ENCODE measurements around the gene TMEM271.
A peak's percentile ranks its signal among the peaks of the same experiment; 100 is the strongest.
"Not testable (repeated sequence)": the region's sequence is repeated elsewhere in the genome, so short reads cannot be mapped to it uniquely, and the experiment has no call there.

The TMEM271 gene

DNA sequence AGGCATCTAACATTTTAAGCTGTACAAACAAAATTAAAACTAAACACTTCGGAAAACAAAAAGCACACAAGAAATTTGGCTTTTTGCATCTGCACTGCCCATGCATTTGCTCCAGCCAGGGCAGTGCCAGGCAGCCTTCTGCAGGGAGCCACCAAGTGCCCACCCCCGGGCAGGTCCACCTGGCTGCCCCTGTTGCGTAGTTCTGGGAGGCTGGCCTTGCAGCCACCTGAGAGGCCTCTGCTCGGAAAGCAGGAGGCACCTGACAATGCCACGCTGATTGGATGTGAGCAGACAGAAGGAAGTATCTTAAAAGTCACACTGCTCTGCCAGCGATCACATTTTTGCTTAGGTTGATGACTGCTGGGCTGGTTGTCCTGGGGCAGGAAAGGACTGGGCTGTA lies 3.5 kb downstream of the TMEM271 start:
- TF ChIP-seq JUND (IDR thresholded peaks at IDR 0.05; ENCODE audit: low read depth), result no peak
- DNase-seq (ENCODE audit: low read depth in 1 of 2, low spot score in 1 of 2), result no peak
- in situ Hi-C loops (cut with HindIII; ENCODE audit: low pct_unique_long_range_greater_than_20kb, low sequenced_read_pairs), result no loop called here

DNA sequence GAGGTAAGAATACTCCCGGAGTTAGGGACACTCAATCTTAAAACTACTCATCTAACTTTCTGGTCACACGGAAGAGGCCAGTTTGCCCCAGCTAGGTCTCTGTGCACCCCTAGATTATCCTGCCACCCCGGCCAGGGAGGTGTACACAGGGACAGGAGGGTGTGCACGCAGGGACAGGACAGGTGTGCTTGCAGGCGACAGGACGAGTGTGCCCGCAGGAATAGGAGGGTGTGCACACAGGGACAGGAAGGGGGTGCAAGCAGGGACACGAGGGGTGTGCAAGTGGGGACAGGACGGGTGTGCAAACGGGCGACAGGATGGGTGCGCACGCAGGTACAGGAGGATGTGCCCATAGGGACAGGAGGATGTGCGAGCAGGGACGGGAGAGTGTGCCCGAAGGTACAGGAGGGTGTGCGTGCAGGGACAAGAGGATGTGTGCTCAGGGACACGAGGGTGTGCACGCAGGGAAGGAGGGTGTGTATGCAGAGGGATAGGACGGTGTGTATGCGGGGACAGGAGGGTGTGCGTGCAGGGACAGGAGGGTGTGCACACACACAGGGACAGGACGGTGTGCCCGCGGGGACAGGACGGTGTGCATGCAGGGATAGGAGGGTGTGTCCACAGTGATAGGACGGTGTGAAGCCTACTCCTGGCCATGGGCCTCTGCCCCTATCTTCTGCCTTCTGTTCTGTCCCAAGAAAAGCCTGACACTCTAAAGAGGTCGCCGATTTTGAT lies 4.1 kb downstream of the TMEM271 start:
- TF ChIP-seq JUND (IDR thresholded peaks at IDR 0.05; ENCODE audit: low read depth), result no peak
- no peak for DNase-seq (ENCODE audit: low read depth in 1 of 2, low spot score in 1 of 2)
- in situ Hi-C loops (cut with HindIII; ENCODE audit: low pct_unique_long_range_greater_than_20kb, low sequenced_read_pairs), result no loop called here

- DNase-seq (ENCODE audit: low read depth in 1 of 2, low spot score in 1 of 2), result no peak
- in situ Hi-C loops (cut with HindIII; ENCODE audit: low pct_unique_long_range_greater_than_20kb, low sequenced_read_pairs), result no loop called here
- no peak for TF ChIP-seq JUND (IDR thresholded peaks at IDR 0.05; ENCODE audit: low read depth)
These were observed 5.3 kb downstream of the TMEM271 start for GRCh38 chr4:570754-571153.

DNA sequence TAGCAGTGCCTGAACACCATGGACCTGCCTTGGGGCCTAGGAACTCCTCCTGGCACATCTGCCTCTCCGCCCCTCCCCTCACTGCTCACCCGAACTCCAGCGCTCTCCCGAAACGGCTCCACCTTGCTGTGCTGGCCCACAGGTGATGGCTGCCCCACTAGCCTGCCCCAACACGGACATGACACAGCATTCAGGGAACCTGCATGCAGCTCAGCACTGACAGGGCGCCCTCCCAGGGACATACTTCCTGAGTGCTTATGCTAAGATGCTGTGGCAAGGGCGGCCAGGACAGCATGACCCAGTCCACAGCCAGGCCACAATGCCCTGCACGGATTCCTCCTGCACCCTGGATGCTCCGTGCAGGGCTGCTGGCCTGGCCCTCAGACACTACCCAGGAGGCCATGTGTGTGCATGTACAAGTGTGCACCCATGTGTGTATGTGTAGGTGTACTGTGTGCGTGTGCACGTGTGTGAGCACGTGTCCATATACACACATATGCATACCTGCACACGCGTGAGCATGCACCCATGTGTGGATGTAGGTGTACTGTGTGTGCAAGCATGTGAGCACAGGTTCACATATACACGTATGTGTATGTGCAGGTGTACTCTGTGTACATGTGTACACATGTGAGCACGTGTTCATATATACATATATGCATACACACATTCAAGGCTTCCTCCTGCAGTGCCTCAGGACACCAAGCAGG lies 6.0 kb downstream of the TMEM271 start:
- TF ChIP-seq JUND (IDR thresholded peaks at IDR 0.05; ENCODE audit: low read depth), result no peak
- DNase-seq (ENCODE audit: low read depth in 1 of 2, low spot score in 1 of 2), result peak in 1 of 2 experiments; percentile 21
- in situ Hi-C loops (cut with HindIII; ENCODE audit: low pct_unique_long_range_greater_than_20kb, low sequenced_read_pairs), result no loop called here

- DNase-seq (ENCODE audit: low read depth in 1 of 2, low spot score in 1 of 2), result no peak
- TF ChIP-seq JUND (IDR thresholded peaks at IDR 0.05; ENCODE audit: low read depth), result no peak
- in situ Hi-C loops (cut with HindIII; ENCODE audit: low pct_unique_long_range_greater_than_20kb, low sequenced_read_pairs), result no loop called here
These were observed 7.1 kb downstream of the TMEM271 start for GRCh38 chr4:568962-569361.

GRCh38 chr4:568351-568652 lies 7.8 kb downstream of the TMEM271 start:
- in situ Hi-C loops (cut with HindIII; ENCODE audit: low pct_unique_long_range_greater_than_20kb, low sequenced_read_pairs), result no loop called here

DNA sequence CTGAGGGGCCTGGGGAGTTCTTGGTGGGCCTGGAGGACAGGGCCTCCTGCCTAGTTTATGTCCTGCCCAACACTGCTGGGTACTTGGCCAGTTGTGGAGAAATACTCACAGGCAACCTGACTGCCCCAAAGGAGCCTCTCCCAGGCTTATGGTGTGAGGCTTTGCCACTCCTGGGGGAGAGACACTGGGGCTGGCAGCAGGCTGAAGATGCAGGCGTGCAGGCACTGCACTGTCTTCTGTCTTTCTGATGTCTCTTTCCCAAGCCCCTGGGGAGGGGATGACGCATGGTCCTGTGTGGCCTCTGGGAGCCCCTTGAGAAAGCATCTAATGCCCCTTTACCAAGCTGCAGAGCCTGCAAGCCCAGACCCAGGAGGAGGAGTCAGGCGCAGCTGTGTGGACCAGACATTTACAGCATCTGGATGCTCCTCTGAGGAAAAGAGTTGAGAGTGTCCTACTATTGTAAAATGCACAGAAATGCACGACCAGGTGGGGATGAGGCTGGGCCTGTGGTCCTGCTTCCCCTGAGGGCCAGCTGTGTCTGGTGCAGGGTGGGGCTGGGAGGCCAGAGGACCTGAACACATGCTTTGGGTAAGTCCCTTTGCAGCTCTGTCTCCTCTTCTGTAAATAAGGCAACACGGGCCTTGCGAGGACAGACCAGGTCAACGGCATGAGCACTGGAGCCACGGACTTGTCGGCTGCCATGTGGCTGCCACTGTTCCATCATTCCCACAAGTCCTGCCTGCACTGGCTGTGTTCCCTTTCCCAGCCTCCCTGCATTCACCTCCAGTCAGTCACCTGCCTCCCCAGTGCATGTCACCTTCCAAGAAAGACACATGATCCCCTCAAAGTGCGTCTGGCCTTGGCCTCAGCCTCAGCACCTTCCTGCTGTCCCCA lies 8.4 kb downstream of the TMEM271 start:
- no peak for TF ChIP-seq JUND (IDR thresholded peaks at IDR 0.05; ENCODE audit: low read depth)
- in situ Hi-C loops (cut with HindIII; ENCODE audit: low pct_unique_long_range_greater_than_20kb, low sequenced_read_pairs), result no loop called here
- DNase-seq (ENCODE audit: low read depth in 1 of 2, low spot score in 1 of 2), result no peak

More at GRCh38 chr4:568351-568652, 7.8 kb downstream of the TMEM271 start:
- DNase-seq (ENCODE audit: low read depth in 1 of 2, low spot score in 1 of 2), result no peak
- no peak for TF ChIP-seq JUND (IDR thresholded peaks at IDR 0.05; ENCODE audit: low read depth)

- DNase-seq (ENCODE audit: low read depth in 1 of 2, low spot score in 1 of 2), result no peak
- in situ Hi-C loops (cut with HindIII; ENCODE audit: low pct_unique_long_range_greater_than_20kb, low sequenced_read_pairs), result no loop called here
- no peak for TF ChIP-seq JUND (IDR thresholded peaks at IDR 0.05; ENCODE audit: low read depth)
These were observed 9.4 kb downstream of the TMEM271 start for GRCh38 chr4:566508-567295.

DNA sequence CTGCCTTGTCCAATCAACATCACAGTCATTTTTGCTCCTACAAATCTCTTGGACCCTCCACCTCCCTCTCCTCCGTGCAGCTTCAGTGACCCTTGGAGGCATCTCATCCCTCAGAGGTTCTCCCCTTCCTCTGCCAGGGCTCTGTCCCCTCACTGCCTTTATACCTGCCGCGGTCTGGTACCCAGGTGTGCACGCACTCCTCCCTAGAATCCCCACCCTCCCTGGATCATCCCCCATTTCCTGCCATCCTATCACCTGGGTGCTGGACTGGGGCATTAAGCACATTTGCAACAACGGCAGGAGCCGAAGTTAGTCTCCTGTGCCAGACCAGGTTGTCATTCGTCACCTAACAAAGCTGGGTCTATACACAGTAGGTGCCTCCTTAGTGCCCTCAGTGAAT lies 10.1 kb downstream of the TMEM271 start:
- no peak for TF ChIP-seq JUND (IDR thresholded peaks at IDR 0.05; ENCODE audit: low read depth)
- DNase-seq (ENCODE audit: low read depth in 1 of 2, low spot score in 1 of 2), result no peak
- in situ Hi-C loops (cut with HindIII; ENCODE audit: low pct_unique_long_range_greater_than_20kb, low sequenced_read_pairs), result no loop called here

GRCh38 chr4:565614-566013 lies 10.5 kb downstream of the TMEM271 start:
- in situ Hi-C loops (cut with HindIII; ENCODE audit: low pct_unique_long_range_greater_than_20kb, low sequenced_read_pairs), result not testable (repeated sequence)

DNA sequence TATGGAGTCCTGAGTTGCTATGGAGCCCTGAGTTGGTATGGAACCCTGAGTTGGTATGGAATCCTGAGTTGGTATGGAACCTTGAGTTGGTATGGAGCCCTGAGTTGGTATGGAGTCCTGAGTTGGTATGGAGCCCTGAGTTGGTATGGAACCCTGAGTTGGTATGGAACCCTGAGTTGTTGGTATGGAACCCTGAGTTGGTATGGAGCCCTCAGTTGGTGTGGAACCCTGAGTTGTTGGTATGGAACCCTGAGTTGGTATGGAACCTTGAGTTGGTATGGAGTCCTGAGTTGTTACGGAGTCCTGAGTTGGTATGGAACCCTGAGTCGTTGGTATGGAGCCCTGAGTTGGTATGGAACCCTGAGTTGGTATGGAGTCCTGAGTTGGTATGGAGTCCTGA lies 13.6 kb downstream of the TMEM271 start:
- in situ Hi-C loops (cut with HindIII; ENCODE audit: low pct_unique_long_range_greater_than_20kb, low sequenced_read_pairs); DNase-seq (ENCODE audit: low read depth in 1 of 2, low spot score in 1 of 2): not testable (repeated sequence)

More at GRCh38 chr4:565614-566013, 10.5 kb downstream of the TMEM271 start:
- not testable (repeated sequence) for DNase-seq (ENCODE audit: low read depth in 1 of 2, low spot score in 1 of 2)

- no peak for DNase-seq (ENCODE audit: low read depth in 1 of 2, low spot score in 1 of 2)
- in situ Hi-C loops (cut with HindIII; ENCODE audit: low pct_unique_long_range_greater_than_20kb, low sequenced_read_pairs), result no loop called here
- TF ChIP-seq JUND (IDR thresholded peaks at IDR 0.05; ENCODE audit: low read depth), result no peak
These were observed 14.7 kb downstream of the TMEM271 start for GRCh38 chr4:561426-561825.

Data from T47D (cell line).